ENCODE data around the gene EBF3.

Gene EBF3

GRCh38 chr10:129869596-129870473, 94.2 kb downstream of the EBF3 start:
- no peak for DNase-seq (ENCODE audit: low read depth in 2 of 2)
- no peak for TF ChIP-seq CTCF (IDR thresholded peaks at IDR 0.05; ENCODE audit: low read depth, low read length)
- no peak overlapping the region for H3K4me3 ChIP-seq (replicated peaks in 1 of 2; ENCODE audit: low read depth in 2 of 2, low read length in 2 of 2)

- no peak for DNase-seq (ENCODE audit: low read depth in 2 of 2)
- H3K4me3 ChIP-seq (replicated peaks in 1 of 2; ENCODE audit: low read depth in 2 of 2, low read length in 2 of 2) = no peak overlapping the region
- TF ChIP-seq CTCF (IDR thresholded peaks at IDR 0.05; ENCODE audit: low read depth, low read length) = no peak
These were observed 95.5 kb downstream of the EBF3 start for GRCh38 chr10:129868449-129869035.

- no peak for DNase-seq (ENCODE audit: low read depth in 2 of 2)
- no peak for TF ChIP-seq CTCF (IDR thresholded peaks at IDR 0.05; ENCODE audit: low read depth, low read length)
- no peak overlapping the region for H3K4me3 ChIP-seq (replicated peaks in 1 of 2; ENCODE audit: low read depth in 2 of 2, low read length in 2 of 2)
These were observed 96.4 kb downstream of the EBF3 start for GRCh38 chr10:129867631-129868179.

- DNase-seq (ENCODE audit: low read depth in 2 of 2) = no peak
- TF ChIP-seq CTCF (IDR thresholded peaks at IDR 0.05; ENCODE audit: low read depth, low read length) = no peak
- no peak overlapping the region for H3K4me3 ChIP-seq (replicated peaks in 1 of 2; ENCODE audit: low read depth in 2 of 2, low read length in 2 of 2)
These were observed 97.2 kb downstream of the EBF3 start for GRCh38 chr10:129866894-129867293.

- no peak overlapping the region for H3K4me3 ChIP-seq (replicated peaks in 1 of 2; ENCODE audit: low read depth in 2 of 2, low read length in 2 of 2)
- TF ChIP-seq CTCF (IDR thresholded peaks at IDR 0.05; ENCODE audit: low read depth, low read length) = no peak
- no peak for DNase-seq (ENCODE audit: low read depth in 2 of 2)
These were observed 98.1 kb downstream of the EBF3 start for GRCh38 chr10:129865960-129866359.

GRCh38 chr10:129865413-129865812, 98.7 kb downstream of the EBF3 start:
- TF ChIP-seq CTCF (IDR thresholded peaks at IDR 0.05; ENCODE audit: low read depth, low read length) = no peak
- no peak for DNase-seq (ENCODE audit: low read depth in 2 of 2)
- H3K4me3 ChIP-seq (replicated peaks in 1 of 2; ENCODE audit: low read depth in 2 of 2, low read length in 2 of 2) = no peak overlapping the region

Data from cardiac fibroblast (primary cell).